Daoy (cell line): ENCODE results near the gene EEF1AKMT4. TPM values are rescaled to one million over a fixed set of nuclear protein-coding genes. Genes with fewer than 3 reads are reported as not detected.
A peak's percentile ranks its signal among the peaks of the same experiment; 100 is the strongest.

ENCODE experiments used
- DNase-seq: peaks from one replicate; pipeline ENCODE4 v3.0.0-alpha.2; 2015; ENCODE audit warnings: low read depth
- total RNA-seq: library from RNA; depleted of rRNA; stranded (reverse); fragments of >200 nt; shearing (Covaris generic); gene quantifications from 2 replicates; pipeline ENCODE4 v1.2.3, GENCODE V29; 2014; rRNA removed

The EEF1AKMT4 gene
- total RNA-seq, 1 experiment from 2014 or later = 21.5 TPM

GRCh38 chr3:184298759-184299487, 49.5 kb downstream of the EEF1AKMT4 start, which contains the start of gene PSMD2:
PSMD2 (plus strand) TSS chr3:184299241; CDS start chr3:184299267, 26 bp downstream.
- peak; percentile 98 for DNase-seq

GRCh38 chr3:184299488-184300377, 50.3 kb downstream of the EEF1AKMT4 start:
- DNase-seq = peak; percentile 43

- DNase-seq = peak; percentile 84
Observed at GRCh38 chr3:184300378-184300720, 50.9 kb downstream of the EEF1AKMT4 start.

GRCh38 chr3:184305577-184305976, 56.1 kb downstream of the EEF1AKMT4 start:
- DNase-seq = no peak

- no peak for DNase-seq
Observed at GRCh38 chr3:184306341-184306972, 57.0 kb downstream of the EEF1AKMT4 start.

- no peak for DNase-seq
Observed at GRCh38 chr3:184307915-184308314, 58.4 kb downstream of the EEF1AKMT4 start.

Other genes starting within 250 kb of the EEF1AKMT4 start
- gene ABCC5, start 231.8 kb upstream of the EEF1AKMT4 start, total RNA-seq = 10.0 and 28.5 TPM in 2 replicates
- not detected in 2 replicates for gene HTR3D, start 217.9 kb upstream of the EEF1AKMT4 start, total RNA-seq
- not detected in 2 replicates for gene HTR3C, start 196.6 kb upstream of the EEF1AKMT4 start, total RNA-seq
- not detected in 2 replicates for gene HTR3E, start 152.6 kb upstream of the EEF1AKMT4 start, total RNA-seq
- 53.5 and 57.9 TPM in 2 replicates for gene EIF2B5, start 114.3 kb upstream of the EEF1AKMT4 start, total RNA-seq
- gene DVL3, start 94.3 kb upstream of the EEF1AKMT4 start, total RNA-seq = 28.1 and 28.3 TPM in 2 replicates
- gene AP2M1, start 74.8 kb upstream of the EEF1AKMT4 start, total RNA-seq = 397 and 510 TPM in 2 replicates
- gene ABCF3, start 63.5 kb upstream of the EEF1AKMT4 start, total RNA-seq = 26.9 and 28.1 TPM in 2 replicates
- gene VWA5B2, start 20.1 kb upstream of the EEF1AKMT4 start, total RNA-seq = not detected in 2 replicates
- 50.8 and 60.0 TPM in 2 replicates for gene ALG3, start 710 bp upstream of the EEF1AKMT4 start, total RNA-seq
- gene CAMK2N2, start 11.9 kb downstream of the EEF1AKMT4 start, total RNA-seq = 0.11 and 0.95 TPM in 2 replicates
- not detected in 2 replicates for gene ECE2, start 26.4 kb downstream of the EEF1AKMT4 start, total RNA-seq
- gene PSMD2, start 49.6 kb downstream of the EEF1AKMT4 start, total RNA-seq = 984 and 1,516 TPM in 2 replicates
- gene EIF4G1, start 64.9 kb downstream of the EEF1AKMT4 start, total RNA-seq = 320 and 355 TPM in 2 replicates
- gene FAM131A, start 87.9 kb downstream of the EEF1AKMT4 start, total RNA-seq = 23.7 and 28.0 TPM in 2 replicates
- gene CLCN2, start 111.9 kb downstream of the EEF1AKMT4 start, total RNA-seq = 3.5 and 4.7 TPM in 2 replicates
- 265 and 371 TPM in 2 replicates for gene POLR2H, start 112.0 kb downstream of the EEF1AKMT4 start, total RNA-seq
- gene THPO, start 128.5 kb downstream of the EEF1AKMT4 start, total RNA-seq = not detected in 2 replicates
- 0.11 and 1.6 TPM in 2 replicates for gene CHRD, start 130.4 kb downstream of the EEF1AKMT4 start, total RNA-seq